ENCODE measurements around the gene SAMD9L.

DNA sequence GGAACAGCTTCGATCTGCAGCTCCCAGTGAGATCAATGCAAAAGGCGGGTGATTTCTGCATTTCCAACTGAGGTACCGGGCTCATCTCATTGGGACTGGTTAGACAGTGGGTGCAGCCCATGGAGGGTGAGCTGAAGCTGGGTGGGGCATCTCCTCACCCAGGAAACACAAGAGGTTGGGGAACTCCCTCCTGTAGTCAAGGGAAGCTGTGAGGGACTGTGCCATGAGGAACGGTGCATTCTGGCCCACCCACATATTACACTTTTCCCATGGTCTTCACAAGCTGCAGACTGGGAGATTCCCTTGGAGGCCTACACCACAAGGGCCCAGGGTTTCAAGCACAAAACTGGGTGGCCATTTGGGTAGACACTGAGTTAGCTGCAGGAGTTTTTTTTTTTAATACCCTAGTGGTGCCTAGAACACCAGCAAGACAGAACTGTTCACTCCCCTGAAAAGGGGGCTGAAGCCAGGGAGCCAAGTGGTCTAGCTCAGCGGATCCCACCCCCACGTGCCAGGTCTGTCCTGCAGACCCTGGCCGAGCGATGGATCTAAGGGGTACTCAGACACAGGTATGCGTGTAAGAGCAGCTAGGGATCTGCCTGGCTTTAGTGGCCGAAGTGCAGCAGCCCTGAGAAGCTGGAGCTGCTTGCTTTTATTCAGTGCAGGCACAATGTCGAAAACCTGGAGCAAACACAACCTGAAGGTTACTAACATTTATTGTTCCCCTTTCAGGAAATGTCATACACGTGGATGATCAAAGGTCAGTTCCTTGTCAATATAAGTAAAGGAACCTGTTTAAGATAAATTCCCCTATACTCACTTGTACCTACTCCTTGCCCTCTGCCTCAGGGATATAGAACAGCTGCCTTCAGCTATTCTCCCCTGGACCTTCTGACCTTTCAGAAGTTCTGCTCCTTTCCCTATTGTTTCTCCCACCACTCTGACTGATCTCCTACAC lies 27.3 kb downstream of the SAMD9L start:
- TF ChIP-seq, protein P1, sequence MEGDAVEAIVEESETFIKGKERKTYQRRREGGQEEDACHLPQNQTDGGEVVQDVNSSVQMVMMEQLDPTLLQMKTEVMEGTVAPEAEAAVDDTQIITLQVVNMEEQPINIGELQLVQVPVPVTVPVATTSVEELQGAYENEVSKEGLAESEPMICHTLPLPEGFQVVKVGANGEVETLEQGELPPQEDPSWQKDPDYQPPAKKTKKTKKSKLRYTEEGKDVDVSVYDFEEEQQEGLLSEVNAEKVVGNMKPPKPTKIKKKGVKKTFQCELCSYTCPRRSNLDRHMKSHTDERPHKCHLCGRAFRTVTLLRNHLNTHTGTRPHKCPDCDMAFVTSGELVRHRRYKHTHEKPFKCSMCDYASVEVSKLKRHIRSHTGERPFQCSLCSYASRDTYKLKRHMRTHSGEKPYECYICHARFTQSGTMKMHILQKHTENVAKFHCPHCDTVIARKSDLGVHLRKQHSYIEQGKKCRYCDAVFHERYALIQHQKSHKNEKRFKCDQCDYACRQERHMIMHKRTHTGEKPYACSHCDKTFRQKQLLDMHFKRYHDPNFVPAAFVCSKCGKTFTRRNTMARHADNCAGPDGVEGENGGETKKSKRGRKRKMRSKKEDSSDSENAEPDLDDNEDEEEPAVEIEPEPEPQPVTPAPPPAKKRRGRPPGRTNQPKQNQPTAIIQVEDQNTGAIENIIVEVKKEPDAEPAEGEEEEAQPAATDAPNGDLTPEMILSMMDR (IDR thresholded peaks at IDR 0.05), result no peak
- TF ChIP-seq POLR2A (IDR thresholded peaks at IDR 0.05), result no peak
